ENCODE data around the gene USP49.

The USP49 gene

DNA sequence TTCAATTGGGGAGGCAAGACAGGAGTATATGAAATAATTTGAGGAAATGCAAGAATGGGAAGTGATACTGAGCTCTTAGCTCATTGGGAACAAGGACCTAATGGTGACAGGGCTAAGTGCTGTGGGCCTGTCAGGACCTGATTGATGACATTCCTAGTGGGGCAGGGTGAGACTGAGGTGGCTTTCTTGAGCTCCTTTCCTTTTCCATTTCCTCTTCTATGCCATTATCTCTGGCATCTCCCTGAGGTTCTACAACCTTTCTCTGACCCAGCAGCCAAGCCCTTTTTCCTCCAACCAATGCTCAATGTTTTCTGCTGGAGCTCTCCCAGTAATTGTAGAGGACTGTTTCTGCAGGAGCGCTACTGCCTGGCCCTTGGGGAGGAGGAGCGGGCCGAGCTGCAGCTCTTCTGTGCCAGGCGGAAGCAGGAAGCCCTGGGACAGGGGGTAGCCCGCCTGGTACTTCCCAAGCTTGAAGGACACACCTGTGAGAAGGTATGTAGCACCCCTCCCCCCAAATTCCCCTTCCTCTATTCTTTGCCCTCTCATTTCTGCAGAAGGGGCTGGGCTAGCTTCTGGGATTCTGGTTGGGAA lies 110.5 kb downstream of the USP49 start:
- CTCF ChIA-PET, result interaction anchor here (0.9 to 6.7 kb wide), 6 partner anchors 8 to 383 kb away, joined by 4 to 97 read pairs (median 12); partner anchors contain the start of genes BYSL, MED20 and TAF8
- Mint-ChIP-seq H3K36me3 (peaks cover 9% of the 10 kb centered on the region), H3K9me3 (no peaks in the 10 kb centered on the region), H3K27me3 (peaks cover 66% of the 10 kb centered on the region), H3K4me3 (peak overlapping the region; percentile 8), H3K4me1 (peaks cover 27% of the 10 kb centered on the region), H3K27ac (no peak overlapping the region)
- DNase-seq, result no peak

DNA sequence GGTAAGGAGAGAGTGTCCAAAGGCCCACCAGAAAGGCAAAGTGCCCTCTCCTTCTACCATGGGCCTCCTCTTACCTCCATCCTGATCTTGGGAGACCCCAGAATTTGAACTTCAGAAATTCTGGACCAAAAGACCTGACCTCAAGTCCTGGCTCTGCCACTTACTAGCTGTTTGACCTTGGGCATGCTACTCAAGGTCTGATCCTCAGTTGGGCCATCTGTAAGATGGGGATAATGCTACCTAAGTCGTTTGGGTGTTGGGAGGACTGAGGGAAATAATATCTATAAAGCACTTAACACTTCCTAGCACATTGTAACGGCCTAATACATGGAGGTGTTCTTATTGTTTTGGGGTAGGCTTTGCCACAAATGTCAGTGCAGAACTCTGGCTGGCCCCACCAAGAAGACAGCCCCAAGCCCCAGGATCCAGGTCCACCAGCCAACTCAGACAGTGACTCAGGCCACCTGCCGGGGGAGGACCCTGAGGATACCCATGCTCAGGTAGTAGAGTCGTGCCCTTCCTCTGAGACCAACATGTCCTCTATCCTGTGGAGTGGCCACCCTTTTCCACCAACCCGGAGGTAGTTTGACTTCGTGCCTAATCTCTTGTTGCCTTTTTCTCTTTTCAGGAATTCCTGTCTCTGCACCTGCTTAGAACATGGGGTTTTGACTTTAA lies 111.9 kb downstream of the USP49 start:
- Mint-ChIP-seq H3K4me1 (peaks cover 28% of the 10 kb centered on the region), H3K27ac (no peak overlapping the region), H3K27me3 (peaks cover 66% of the 10 kb centered on the region), H3K4me3 (no peak overlapping the region), H3K36me3 (peaks cover 2% of the 10 kb centered on the region), H3K9me3 (no peaks in the 10 kb centered on the region)
- no peak for DNase-seq
- CTCF ChIA-PET, result interaction anchor here (1.4 to 2.9 kb wide), 2 partner anchors 260 to 300 kb away, joined by 3 to 21 read pairs; no protein-coding TSS in a partner anchor

DNA sequence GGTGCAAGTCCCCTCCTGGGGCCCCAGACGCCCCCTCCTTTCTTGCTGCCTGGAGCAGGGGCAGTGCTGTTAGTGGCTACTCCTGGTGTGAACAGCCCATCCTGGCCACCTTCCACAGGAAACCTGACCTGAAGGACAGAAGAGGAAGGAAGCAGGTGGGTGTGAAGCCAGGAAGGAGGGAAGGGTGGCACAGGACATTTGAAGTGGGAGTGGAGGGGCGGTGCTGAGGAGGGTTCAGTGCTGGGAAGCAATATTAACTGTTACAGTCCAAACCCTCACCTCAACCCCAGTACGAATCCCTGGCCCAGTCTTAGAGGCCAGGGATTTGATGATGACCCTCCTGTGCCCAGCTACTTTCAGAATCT lies 113.8 kb downstream of the USP49 start:
- Mint-ChIP-seq H3K36me3 (no peaks in the 10 kb centered on the region), H3K4me3 (peak overlapping the region; percentile 59), H3K27ac (no peak overlapping the region), H3K9me3 (no peaks in the 10 kb centered on the region), H3K27me3 (peaks cover 65% of the 10 kb centered on the region), H3K4me1 (peaks cover 27% of the 10 kb centered on the region)
- CTCF ChIA-PET, result interaction anchor here (2.9 kb wide), 1 partner anchor 262 kb away, joined by 21 read pairs; no protein-coding TSS in a partner anchor
- DNase-seq, result no peak

DNA sequence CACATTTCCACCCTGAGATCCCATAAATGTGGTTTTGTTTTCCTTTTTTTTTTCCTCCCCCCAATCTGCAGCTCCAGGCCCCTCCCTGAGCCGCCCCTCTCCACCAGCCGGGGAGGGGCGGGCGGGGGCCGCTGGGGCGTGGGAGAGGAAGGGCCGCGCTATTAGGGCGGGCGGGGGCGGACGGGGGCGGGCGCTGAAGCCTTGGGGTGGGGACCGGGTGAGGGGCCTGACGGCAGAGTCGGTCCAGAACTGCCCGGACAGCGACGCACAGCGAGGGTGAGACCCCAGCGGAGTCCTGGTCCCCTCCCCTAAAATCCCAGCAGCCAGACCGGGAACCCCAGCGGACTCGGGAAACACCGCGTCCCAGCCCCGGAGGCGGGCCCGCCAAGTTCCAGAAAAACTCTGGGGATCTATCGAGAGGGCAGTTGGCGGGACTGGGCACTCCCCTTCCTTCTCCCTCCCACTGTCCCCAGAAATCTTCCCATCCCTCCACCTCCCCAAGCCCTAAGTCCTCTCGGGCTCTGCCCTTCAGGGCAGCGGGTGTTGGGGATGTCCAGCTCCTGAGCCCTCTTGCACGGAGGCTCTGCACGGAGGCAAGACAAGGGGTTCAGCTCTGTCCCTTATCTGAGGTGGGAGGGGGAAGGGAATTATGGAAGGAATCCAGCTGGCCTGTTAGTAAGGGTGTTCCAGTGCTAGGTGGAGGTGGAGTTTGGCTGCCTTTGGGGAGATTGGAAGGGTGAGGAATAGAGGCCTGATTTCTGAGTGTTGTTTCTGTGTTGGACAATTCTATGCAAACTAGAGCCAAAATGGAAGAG lies 114.4 kb downstream of the USP49 start, which contains the start of gene PRICKLE4:
Gene PRICKLE4 (plus strand): TSS at position 232 of the 815 bp plus-strand sequence. CDS start 2,692 bp downstream, outside the sequence.
- CTCF ChIA-PET, result interaction anchor here (2.9 kb wide), 1 partner anchor 263 kb away, joined by 21 read pairs; no protein-coding TSS in a partner anchor

DNA sequence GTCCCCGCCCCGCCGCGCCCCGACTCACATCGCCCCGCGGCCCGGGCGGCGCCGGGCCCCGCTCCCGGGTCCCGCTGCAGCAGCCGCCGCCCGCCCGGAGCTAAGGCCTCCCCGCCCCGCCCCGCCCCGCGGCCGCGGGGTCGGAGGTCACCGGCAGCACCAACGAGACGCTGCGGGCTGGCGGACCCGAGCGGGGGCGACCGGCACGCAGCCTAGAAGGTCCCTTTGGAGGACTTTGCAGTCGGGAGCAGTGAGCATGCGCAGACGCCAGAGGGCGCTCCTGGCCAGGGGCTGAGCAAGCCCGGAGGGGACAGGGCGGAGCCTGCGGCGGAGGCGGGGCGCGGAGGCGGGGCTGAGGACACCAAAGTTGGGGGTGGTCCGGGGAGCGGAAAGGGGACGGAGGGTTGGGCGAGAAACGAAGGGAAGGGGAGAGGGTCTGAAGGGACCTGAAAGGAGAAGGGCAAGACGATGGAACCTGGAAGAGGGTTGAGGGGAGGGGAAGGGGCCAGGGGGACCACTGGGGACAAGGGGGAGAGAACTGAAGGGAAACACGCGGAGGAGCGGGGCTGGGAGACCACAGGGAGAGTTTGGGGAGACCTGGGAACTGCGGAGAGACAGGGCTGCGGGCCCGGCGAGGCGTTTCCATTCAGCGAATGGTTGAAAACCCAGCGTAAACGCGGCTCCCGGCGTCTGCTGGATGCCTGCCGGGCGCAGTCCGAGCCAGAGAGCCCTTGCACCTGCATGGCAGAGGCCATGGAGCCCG lies 115.2 kb downstream of the USP49 start, which contains the start of gene FRS3:
Gene FRS3 (minus strand): TSS at position 113 of the 763 bp plus-strand sequence. CDS start 2,913 bp downstream, outside the sequence.
- Mint-ChIP-seq H3K4me1 (peaks cover 25% of the 10 kb centered on the region), H3K27me3 (peaks cover 51% of the 10 kb centered on the region), H3K9me3 (no peaks in the 10 kb centered on the region), H3K27ac (peak within 1 kb of the TSS; percentile 72), H3K36me3 (no peaks in the 10 kb centered on the region), H3K4me3 (peak within 1 kb of the TSS; percentile 84)
- DNase-seq, result peak; percentile 99
- CTCF ChIA-PET, result interaction anchor here (0.7 to 1.0 kb wide), 2 partner anchors 263 to 264 kb away, joined by 3 read pairs; no protein-coding TSS in a partner anchor

More for the DNA sequence above, 114.4 kb downstream of the USP49 start, which contains the start of gene PRICKLE4:
- peak within 1 kb of the TSS; percentile 84 for H3K4me3 Mint-ChIP-seq
- no peaks in the 10 kb centered on the region for H3K36me3 Mint-ChIP-seq
- peaks cover 26% of the 10 kb centered on the region for H3K4me1 Mint-ChIP-seq
- peak; percentile 49 for DNase-seq
- no peaks in the 10 kb centered on the region for H3K9me3 Mint-ChIP-seq
- peak within 1 kb of the TSS; percentile 72 for H3K27ac Mint-ChIP-seq
- peaks cover 59% of the 10 kb centered on the region for H3K27me3 Mint-ChIP-seq

DNA sequence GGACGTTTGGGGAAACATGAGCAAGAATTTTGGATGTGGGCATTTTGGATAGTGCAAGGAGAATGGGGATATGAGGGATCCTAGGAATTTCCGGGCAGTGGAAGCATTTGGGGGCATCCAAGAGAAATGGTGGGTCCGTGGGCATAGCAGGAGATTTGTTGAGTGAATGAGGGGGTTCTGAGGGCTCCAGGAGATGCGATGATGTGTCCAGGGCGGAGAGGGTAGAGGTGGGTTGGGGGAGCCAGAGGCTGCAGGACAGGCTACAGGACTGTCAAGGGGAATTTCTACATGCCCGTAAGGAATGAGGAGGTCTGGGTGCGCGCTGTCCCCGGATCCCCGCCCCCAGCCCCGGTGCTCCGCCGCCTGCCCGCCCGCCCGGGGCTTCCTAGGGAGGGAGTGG lies 115.8 kb downstream of the USP49 start:
- Mint-ChIP-seq H3K36me3 (no peaks in the 10 kb centered on the region), H3K27ac (peak overlapping the region; percentile 58), H3K4me1 (peaks cover 25% of the 10 kb centered on the region), H3K9me3 (no peaks in the 10 kb centered on the region), H3K4me3 (peak overlapping the region; percentile 84), H3K27me3 (peaks cover 45% of the 10 kb centered on the region)
- no peak for DNase-seq
- CTCF ChIA-PET, result interaction anchor here (0.7 to 1.0 kb wide), 2 partner anchors 264 to 265 kb away, joined by 3 read pairs; no protein-coding TSS in a partner anchor

DNA sequence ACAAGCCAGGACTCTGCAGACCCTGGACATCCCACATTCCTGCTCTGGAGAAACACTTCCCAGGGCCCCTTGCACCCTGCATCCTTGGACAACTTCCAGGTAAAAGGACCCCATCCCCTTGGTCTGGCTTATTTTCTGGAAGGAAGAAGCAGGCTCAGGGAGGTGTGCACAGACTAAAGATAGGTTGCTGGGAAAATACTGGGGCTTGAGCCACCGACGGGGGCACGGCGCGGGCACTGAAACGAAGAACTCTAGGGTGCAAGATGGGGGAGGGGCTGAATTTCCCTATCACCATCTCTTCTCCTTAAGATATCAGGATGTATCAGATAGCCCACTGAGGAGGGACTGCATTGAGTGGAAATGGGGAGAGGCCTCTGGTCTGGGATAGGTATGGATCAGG lies 116.3 kb downstream of the USP49 start:
- H3K36me3 Mint-ChIP-seq, result no peaks in the 10 kb centered on the region
- H3K4me3 Mint-ChIP-seq, result peak overlapping the region; percentile 84
- peaks cover 25% of the 10 kb centered on the region for H3K4me1 Mint-ChIP-seq
- no peaks in the 10 kb centered on the region for H3K9me3 Mint-ChIP-seq
- CTCF ChIA-PET, result interaction anchor here (1.1 to 5.1 kb wide), 5 partner anchors 7 to 267 kb away, joined by 4 to 36 read pairs (median 9); partner anchors contain the start of gene TOMM6
- no peak for DNase-seq
- H3K27me3 Mint-ChIP-seq, result peaks cover 42% of the 10 kb centered on the region
- peak overlapping the region; percentile 58 for H3K27ac Mint-ChIP-seq

DNA sequence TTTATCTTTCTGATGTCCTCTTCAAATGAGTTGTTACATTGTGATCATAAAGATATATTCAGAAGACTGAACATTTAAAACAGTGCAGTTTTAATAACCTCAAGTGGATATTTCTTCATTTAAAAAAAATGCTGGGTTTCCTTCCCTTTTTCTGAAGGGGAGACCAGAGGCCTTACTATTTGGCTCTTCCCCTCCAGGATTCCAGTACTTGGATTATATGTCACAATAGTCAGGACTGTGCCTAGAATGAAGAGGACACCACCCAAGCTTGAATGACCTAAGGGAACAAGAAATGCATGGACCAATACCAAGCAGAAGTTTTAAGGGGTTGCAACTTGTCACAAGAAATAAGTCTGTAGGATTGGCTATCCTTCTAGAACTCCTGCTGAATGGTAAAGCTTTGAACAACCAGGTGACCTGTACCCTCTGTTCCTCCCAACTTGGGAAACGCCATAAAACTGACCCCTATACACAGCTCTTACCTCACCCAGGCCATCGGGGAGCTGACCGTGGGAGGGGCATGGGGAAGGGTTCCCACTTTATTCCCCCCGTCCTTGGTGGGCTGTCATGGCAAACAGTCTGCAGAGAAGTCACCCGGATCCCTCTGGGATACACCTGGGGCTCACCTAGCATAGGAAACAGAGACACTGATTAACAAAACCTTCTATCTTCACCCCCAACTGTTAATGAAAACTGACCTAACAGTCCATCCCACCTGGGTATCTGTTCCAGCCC lies 117.5 kb downstream of the USP49 start:
- peak overlapping the region; percentile 84 for H3K4me3 Mint-ChIP-seq
- H3K9me3 Mint-ChIP-seq, result no peaks in the 10 kb centered on the region
- H3K4me1 Mint-ChIP-seq, result peaks cover 25% of the 10 kb centered on the region
- peaks cover 31% of the 10 kb centered on the region for H3K27me3 Mint-ChIP-seq
- CTCF ChIA-PET, result interaction anchor here (1.1 to 5.1 kb wide), 6 partner anchors 9 to 268 kb away, joined by 3 to 36 read pairs (median 8); partner anchors contain the start of gene TOMM6
- no peak for DNase-seq
- H3K27ac Mint-ChIP-seq, result no peak overlapping the region
- H3K36me3 Mint-ChIP-seq, result peaks cover 1% of the 10 kb centered on the region

DNA sequence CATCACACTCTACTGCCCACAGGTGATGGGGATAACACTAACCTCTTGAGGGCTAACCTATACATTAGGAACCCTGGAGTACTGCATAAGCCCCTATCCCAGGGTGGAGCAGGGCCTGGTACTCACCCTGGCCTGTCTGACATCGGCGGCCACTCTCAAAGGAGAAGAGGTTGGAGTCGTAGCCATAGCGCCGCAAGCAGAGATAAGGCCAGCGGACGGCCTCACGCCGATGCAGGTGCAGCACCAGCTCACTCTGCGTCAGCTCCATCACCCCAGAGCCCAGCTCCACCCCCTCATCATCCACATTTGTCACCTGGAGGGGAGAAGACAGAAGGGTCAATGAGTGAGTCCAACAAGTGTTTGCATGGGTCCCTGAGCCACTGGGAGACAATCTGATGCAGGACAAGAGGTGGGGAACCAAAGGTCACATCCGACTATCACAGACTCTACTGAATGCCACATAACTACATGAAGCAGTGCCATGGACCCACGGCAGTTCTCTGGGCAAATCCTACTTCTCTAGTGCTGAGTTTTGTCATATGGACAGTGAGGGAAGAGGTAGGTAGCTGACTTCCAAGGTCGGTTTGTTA lies 119.8 kb downstream of the USP49 start:
- H3K9me3 Mint-ChIP-seq, result no peaks in the 10 kb centered on the region
- H3K4me3 Mint-ChIP-seq, result no peak overlapping the region
- CTCF ChIA-PET, result interaction anchor here (0.6 to 5.1 kb wide), 13 partner anchors 11 to 615 kb away, joined by 3 to 36 read pairs (median 5); partner anchors contain the start of gene TOMM6
- H3K36me3 Mint-ChIP-seq, result peaks cover 8% of the 10 kb centered on the region
- peaks cover 14% of the 10 kb centered on the region for H3K4me1 Mint-ChIP-seq
- H3K27ac Mint-ChIP-seq, result no peak overlapping the region
- peaks cover 7% of the 10 kb centered on the region for H3K27me3 Mint-ChIP-seq
- DNase-seq, result no peak

DNA sequence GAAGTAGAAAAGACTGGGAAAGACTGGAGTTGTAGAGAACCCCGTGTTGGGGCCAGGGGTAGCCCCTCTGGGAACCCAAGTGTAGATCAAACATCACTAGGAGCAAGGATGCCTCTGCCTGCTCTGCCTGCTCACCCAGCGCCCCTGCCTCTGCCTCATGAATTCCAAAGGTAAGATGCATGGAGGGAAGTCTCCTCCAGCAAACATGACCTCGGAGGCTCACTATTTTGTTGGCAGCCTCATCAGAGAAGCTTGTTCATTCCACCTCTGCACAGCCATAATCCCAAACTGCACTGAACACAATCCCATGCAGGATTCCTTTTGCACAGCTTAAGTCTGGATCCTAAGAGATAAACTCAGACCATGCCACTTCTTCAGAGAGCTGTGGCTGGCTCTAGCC lies 120.3 kb downstream of the USP49 start:
- CTCF ChIA-PET, result interaction anchor here (1.3 to 5.1 kb wide), 7 partner anchors 11 to 274 kb away, joined by 4 to 36 read pairs (median 5); partner anchors contain the start of gene TOMM6
- Mint-ChIP-seq H3K4me1 (peaks cover 12% of the 10 kb centered on the region), H3K27me3 (peaks cover 2% of the 10 kb centered on the region), H3K9me3 (no peaks in the 10 kb centered on the region), H3K4me3 (no peak overlapping the region), H3K27ac (no peak overlapping the region), H3K36me3 (peaks cover 8% of the 10 kb centered on the region)
- DNase-seq, result no peak

DNA sequence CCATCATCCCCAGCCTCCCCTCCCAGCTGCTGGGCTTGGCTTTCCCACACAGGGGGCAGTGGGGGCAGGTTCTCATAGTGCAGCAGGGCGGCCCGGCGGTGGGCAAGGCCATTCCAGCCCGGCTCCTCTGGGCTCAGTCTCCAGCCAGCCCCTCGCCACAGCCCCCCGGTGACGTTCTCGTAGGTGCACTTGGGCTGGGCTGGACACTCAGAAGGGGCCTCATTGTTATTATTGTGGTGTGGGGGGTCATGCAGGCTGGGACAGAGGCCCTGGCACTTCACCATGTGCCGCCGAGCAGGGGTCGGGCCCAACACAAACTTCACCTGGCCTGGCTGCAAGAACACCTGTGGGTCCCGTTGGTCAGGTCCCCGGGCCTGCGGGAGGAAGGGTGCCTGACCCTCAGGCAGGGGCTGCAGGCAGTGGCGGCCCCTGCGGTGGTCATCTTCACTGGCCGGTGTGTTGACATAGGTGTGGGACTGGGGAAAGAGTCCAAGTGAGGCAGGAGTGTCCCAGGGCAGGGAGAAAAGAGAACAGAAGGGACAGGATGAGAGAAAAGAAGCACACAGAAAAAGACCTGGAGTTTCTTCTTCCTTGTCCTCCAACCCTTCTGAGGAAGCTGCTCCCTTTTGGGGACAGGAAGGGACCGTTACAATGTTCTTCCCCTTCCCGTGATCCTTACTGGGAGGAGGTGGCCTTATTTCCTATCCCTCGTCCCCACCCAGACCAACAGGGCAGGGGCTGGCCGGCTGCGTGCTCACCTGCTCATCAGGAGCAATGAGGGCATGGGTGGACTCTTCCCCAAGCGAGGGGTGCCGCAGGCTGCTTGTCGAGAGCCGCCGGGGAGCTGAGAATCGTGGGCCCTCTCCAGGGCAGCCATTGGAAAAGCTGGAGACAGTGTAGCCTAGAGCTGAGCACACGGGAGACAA lies 123.9 kb downstream of the USP49 start:
- CTCF ChIA-PET, result no interaction called here
- DNase-seq, result no peak
- H3K4me3 Mint-ChIP-seq, result no peak overlapping the region

More for the DNA sequence above, 123.9 kb downstream of the USP49 start:
- Mint-ChIP-seq H3K36me3 (peaks cover 8% of the 10 kb centered on the region), H3K27ac (no peak overlapping the region), H3K9me3 (no peaks in the 10 kb centered on the region), H3K4me1 (peaks cover 13% of the 10 kb centered on the region), H3K27me3 (peaks cover 3% of the 10 kb centered on the region)

All from activated naive CD4-positive, alpha-beta T cell treated with anti-CD3 and anti-CD28 coated beads, Interleukin-2, amount 10 ng/mL, durations not matched to agents 7 days and 5 days (primary cell).